Thyroid gland (tissue), 4 donors: ENCODE data around the gene FAM20C. TPM values are rescaled to one million over a fixed set of nuclear protein-coding genes. Genes with fewer than 3 reads are reported as not detected.
A peak's percentile ranks its signal among the peaks of the same experiment; 100 is the strongest.

Experiments
- DNase-seq, 2 donors: peaks; one replicate each; pipeline ENCODE4 v3.0.0-alpha.2; 2019
- H3K27ac ChIP-seq, 3 donors: fragments of 200-600 bp; sonication (generic); 1 replicate in 2 of 3; 2 replicates in 1 of 3; pipeline ENCODE4 v1.5.1; 2016 to 2019; ENCODE audit warnings: mild to moderate bottlenecking in 1 of 3, moderate library complexity in 1 of 3
- H3K27me3 ChIP-seq: fragments of 200-600 bp; sonication (generic); one replicate; pipeline ENCODE4 v1.5.1; 2019
- H3K36me3 ChIP-seq, 2 donors: fragments of 200-600 bp; sonication (generic); one replicate each; pipeline ENCODE4 v1.5.1; 2016 to 2019
- H3K4me1 ChIP-seq, 2 donors: fragments of 200-600 bp; sonication (generic); one replicate each; pipeline ENCODE4 v1.5.1; 2017 to 2019
- H3K4me3 ChIP-seq, 3 donors: fragments of 200-600 bp; sonication (generic); replicated peaks in 1 of 3; 1 replicate in 2 of 3; 2 replicates in 1 of 3; pipeline ENCODE4 v1.5.1; 2016; ENCODE audit warnings: mild to moderate bottlenecking in 1 of 3
- H3K9me3 ChIP-seq: fragments of 200-600 bp; sonication (generic); one replicate; pipeline ENCODE4 v1.5.1; 2017
- CTCF ChIP-seq, 6 experiments: fragments of 200-600 bp in 3 of 6; fragments of 450-650 bp in 3 of 6; sonication (generic) in 3 of 6; IDR thresholded peaks; one replicate each; pipeline ENCODE4 v1.5.1; 2016 to 2019; ENCODE audit warnings: antibody characterized with exemption in 6 of 6, mild to moderate bottlenecking in 2 of 6, inconsistent platforms in 1 of 6, moderate library complexity in 1 of 6
- POLR2A ChIP-seq, 2 donors: fragments of 450-650 bp; IDR thresholded peaks; one replicate each; pipeline ENCODE4 v1.6.1; 2017; ENCODE audit warnings: antibody characterized with exemption in 2 of 2, mild to moderate bottlenecking in 2 of 2, moderate library complexity in 1 of 2
- WGBS, 2 donors: methylation state at CpG; one replicate each; pipeline ENCODE4 v1.1.5; 2017; 5-methylcytosine and 5-hydroxymethylcytosine counted together
- intact Hi-C: fragments of 100-400 bp; cut with DNase I; formaldehyde crosslinking; loops from one replicate; pipeline ENCODE4 v1.15.1; 2023
- total RNA-seq, 4 donors: library from RNA; depleted of rRNA; stranded (reverse); fragments of >200 nt; gene quantifications; one replicate each; pipeline ENCODE4 v1.2.3, GENCODE V29; 2016

FAM20C gene
- total RNA-seq, 4 donors from 2014 or later: 14.0 to 41.8 (median 23.3) TPM

GRCh38 chr7:151346-152050, 40.9 kb upstream of the FAM20C start:
- 94% methylated on average over 25 of the region's 25 CpGs for WGBS, 2 donors
- Histone ChIP-seq H3K4me3 (no peak overlapping the region), H3K27ac (peak overlapping the region in 2 of 3 donors; percentile 94 to 96), H3K36me3 (no peaks in the 10 kb centered on the region), H3K9me3 (no peaks in the 10 kb centered on the region), H3K27me3 (no peaks in the 10 kb centered on the region), H3K4me1 (peaks cover 17 to 20% of the 10 kb centered on the region in 2 donors)
- intact Hi-C loops: no loop called here
- TF ChIP-seq CTCF (IDR thresholded peaks at IDR 0.05) (no peak), POLR2A (IDR thresholded peaks at IDR 0.05) (no peak)
- DNase-seq: no peak

GRCh38 chr7:152702-153391, 39.5 kb upstream of the FAM20C start:
- Histone ChIP-seq H3K9me3 (no peaks in the 10 kb centered on the region), H3K27ac (no peak overlapping the region), H3K4me1 (peaks cover 17 to 20% of the 10 kb centered on the region in 2 donors), H3K27me3 (no peaks in the 10 kb centered on the region), H3K36me3 (no peaks in the 10 kb centered on the region), H3K4me3 (no peak overlapping the region)
- no peak for DNase-seq
- no peak for TF ChIP-seq CTCF (IDR thresholded peaks at IDR 0.05)
- TF ChIP-seq POLR2A (IDR thresholded peaks at IDR 0.05): no peak
- WGBS, 2 donors: 84 to 89% methylated on average over 19 of the region's 19 CpGs
- intact Hi-C loops: no loop called here

GRCh38 chr7:153604-154003, 38.8 kb upstream of the FAM20C start:
- intact Hi-C loops: no loop called here
- WGBS, 2 donors: 83 to 92% methylated on average over 13 of the region's 13 CpGs
- DNase-seq: no peak
- Histone ChIP-seq H3K4me3 (no peak overlapping the region), H3K27ac (no peak overlapping the region), H3K4me1 (peaks cover 16 to 17% of the 10 kb centered on the region in 2 donors), H3K9me3 (no peaks in the 10 kb centered on the region), H3K27me3 (no peaks in the 10 kb centered on the region), H3K36me3 (no peaks in the 10 kb centered on the region)
- no peak for TF ChIP-seq CTCF (IDR thresholded peaks at IDR 0.05)
- TF ChIP-seq POLR2A (IDR thresholded peaks at IDR 0.05): no peak

GRCh38 chr7:154096-154799, 38.1 kb upstream of the FAM20C start:
- no peak for DNase-seq
- H3K4me1 ChIP-seq: peaks cover 16 to 17% of the 10 kb centered on the region in 2 donors
- no peak overlapping the region for H3K4me3 ChIP-seq
- H3K9me3 ChIP-seq: no peaks in the 10 kb centered on the region
- intact Hi-C loops: no loop called here
- 88 to 90% methylated on average over 20 of the region's 20 CpGs for WGBS, 2 donors
- no peak overlapping the region for H3K27ac ChIP-seq
- TF ChIP-seq POLR2A (IDR thresholded peaks at IDR 0.05): no peak
- TF ChIP-seq CTCF (IDR thresholded peaks at IDR 0.05): no peak
- H3K27me3 ChIP-seq: no peaks in the 10 kb centered on the region
- no peaks in the 10 kb centered on the region for H3K36me3 ChIP-seq
